ENCODE results near the gene NFILZ. TPM values are rescaled to one million over a fixed set of nuclear protein-coding genes. Genes with fewer than 3 reads are reported as not detected.
A peak's percentile ranks its signal among the peaks of the same experiment; 100 is the strongest.
"Not testable (repeated sequence)": the region's sequence is repeated elsewhere in the genome, so short reads cannot be mapped to it uniquely, and the experiment has no call there.

Gene NFILZ
- polyA plus RNA-seq, 3 donors from 2014 or later = not detected

DNA sequence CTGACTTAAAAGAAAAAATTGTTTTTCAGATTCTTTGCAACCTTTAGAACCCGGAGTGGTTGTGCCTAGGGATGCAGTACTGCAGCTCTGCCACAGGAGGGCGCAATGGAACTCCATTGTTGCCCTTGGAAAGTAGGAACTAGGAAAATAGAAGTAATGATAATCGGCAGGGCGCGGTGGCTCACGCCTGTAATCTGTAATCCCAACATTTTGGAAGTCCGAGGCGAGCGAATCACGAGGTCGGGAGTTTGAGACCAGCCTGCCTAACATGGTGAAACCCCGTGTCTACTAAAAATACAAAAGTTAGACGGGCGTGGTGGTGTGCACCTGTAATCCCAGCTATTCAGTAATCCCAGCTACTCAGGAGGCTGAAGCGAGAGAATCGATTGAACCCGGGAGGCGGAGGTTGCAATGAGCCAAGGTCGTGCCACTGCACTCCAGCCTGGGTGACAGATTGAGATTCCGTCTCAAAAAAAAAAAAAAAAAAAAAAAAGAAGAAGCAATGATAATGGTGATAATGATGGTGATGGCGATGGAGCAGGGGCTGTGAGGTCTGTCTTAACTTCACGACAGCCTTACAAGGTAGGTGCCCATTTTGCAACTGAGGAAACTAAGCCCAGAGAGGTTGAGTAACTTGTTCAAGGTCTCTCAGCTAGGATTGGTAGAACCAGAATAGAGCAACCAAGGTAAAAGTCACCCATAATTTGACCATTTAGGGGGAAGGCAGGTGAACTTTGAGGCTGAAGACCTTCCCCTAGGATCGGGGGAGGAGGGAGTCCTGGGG, 14.4 kb upstream of the NFILZ start:
- Mint-ChIP-seq H3K4me3 (peak overlapping the region; percentile 23 to 72 (median 46)), H3K4me1 (peaks cover 42 to 46% of the 10 kb centered on the region in 2 donors), H3K27me3 (ENCODE audit: low read depth in 3 of 3) (peaks cover 12 to 21% (median 12%) of the 10 kb centered on the region in 3 donors), H3K36me3 (no peaks in the 10 kb centered on the region), H3K27ac (peak overlapping the region in 5 of 6 donors; percentile 51 to 91 (median 88)), H3K9me3 (no peaks in the 10 kb centered on the region)
- peak; percentile 61 to 67 (median 65) for DNase-seq

DNA sequence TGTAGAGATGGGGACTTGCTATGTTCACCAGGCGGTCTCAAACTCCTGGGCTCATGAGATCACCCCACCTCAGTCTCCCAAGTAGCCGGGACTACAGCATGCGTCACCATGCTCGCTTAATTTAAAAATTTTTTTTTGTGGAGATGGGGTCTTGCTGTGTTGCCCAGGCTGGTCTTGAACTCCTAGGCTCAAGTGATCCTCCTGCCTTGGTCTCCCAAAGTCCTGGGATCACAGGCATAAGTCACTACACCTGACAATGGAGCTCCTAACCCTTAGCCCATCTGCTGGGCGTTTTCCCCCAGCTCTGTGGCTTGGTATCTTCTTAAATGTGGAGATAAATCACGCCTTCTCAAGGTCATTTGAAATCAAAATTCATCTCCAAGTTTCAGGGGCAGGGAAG, 13.6 kb upstream of the NFILZ start:
- peaks cover 7 to 17% (median 11%) of the 10 kb centered on the region in 3 donors for H3K27me3 Mint-ChIP-seq (ENCODE audit: low read depth in 3 of 3)
- H3K27ac Mint-ChIP-seq = peak overlapping the region in 1 of 6 donors; percentile 24
- no peak overlapping the region for H3K4me3 Mint-ChIP-seq
- no peak for DNase-seq
- no peaks in the 10 kb centered on the region for H3K36me3 Mint-ChIP-seq
- H3K9me3 Mint-ChIP-seq = no peaks in the 10 kb centered on the region
- peaks cover 36 to 39% of the 10 kb centered on the region in 2 donors for H3K4me1 Mint-ChIP-seq

DNA sequence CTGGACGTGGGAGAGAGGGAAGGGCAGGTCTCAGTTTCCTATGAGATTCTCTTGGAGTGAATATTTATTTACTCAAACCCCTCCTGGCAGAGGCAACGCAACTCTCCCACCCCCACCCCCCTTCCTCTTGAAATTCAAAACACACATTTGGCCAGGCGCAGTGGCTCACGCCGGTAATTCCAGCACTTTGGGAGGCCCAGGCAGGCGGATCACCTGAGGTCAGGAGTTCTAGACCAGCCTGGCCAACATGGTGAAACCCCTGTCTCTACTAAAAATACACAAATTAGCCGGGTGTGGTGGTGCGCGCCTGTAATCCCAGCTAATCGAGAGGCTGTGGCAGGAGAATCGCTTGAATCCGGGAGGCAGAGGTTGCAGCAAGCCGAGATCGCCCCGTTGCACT, 13.1 kb upstream of the NFILZ start:
- H3K9me3 Mint-ChIP-seq, DNase-seq, H3K4me3 Mint-ChIP-seq, H3K36me3 Mint-ChIP-seq: not testable (repeated sequence)
- Mint-ChIP-seq H3K27me3 (ENCODE audit: low read depth in 3 of 3) (peaks cover 9 to 15% (median 10%) of the 10 kb centered on the region in 3 donors), H3K4me1 (peaks cover 32 to 35% of the 10 kb centered on the region in 2 donors), H3K27ac (peak overlapping the region in 1 of 6 donors; percentile 24)

DNA sequence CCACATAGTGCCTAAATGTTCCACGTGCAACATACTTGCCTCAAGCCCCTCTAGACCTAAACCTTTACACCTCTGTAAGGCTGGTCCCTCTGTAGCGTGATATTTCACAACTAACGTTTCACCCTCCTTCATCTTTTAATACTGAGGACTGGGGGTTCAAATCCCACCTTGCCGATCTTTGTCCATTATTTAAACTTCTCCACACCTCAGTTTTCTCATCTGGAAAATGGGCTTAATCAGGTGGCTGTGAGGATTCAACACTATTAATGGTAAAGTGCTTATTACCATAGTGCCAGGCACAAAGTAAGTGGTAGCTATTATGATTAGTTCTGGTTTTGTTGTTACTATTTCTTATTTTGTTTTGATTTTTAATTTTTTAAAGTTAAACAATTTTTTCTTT, 12.4 kb upstream of the NFILZ start:
- H3K27ac Mint-ChIP-seq = peak overlapping the region in 1 of 6 donors; percentile 64
- H3K36me3 Mint-ChIP-seq = no peaks in the 10 kb centered on the region
- no peak for DNase-seq
- H3K4me3 Mint-ChIP-seq = no peak overlapping the region
- peaks cover 25 to 28% of the 10 kb centered on the region in 2 donors for H3K4me1 Mint-ChIP-seq
- H3K9me3 Mint-ChIP-seq = no peaks in the 10 kb centered on the region
- H3K27me3 Mint-ChIP-seq (ENCODE audit: low read depth in 3 of 3) = peaks cover 7 to 13% (median 7%) of the 10 kb centered on the region in 3 donors

DNA sequence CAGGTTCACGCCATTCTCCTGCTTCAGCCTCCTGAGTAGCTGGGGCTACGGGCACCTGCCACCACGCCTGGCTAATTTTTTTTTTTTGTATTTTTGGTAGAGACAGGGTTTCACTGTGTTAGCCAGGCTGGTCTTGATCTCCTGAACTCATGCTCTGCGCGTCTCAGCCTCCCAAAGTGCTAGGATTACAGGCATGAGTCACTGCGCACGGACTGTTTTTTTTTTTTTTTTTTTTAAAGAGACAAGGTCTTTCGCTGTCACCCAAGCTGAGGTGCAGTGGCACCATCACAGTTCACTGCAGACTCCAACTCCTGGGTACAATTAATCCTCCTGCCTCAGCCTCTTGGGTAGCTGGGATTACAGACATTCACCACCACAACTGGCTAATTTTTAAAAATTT, 11.7 kb upstream of the NFILZ start:
- Mint-ChIP-seq H3K36me3 (no peaks in the 10 kb centered on the region), H3K27ac (no peak overlapping the region), H3K27me3 (ENCODE audit: low read depth in 3 of 3) (peaks cover 7 to 11% (median 7%) of the 10 kb centered on the region in 3 donors), H3K4me3 (no peak overlapping the region), H3K9me3 (no peaks in the 10 kb centered on the region), H3K4me1 (peaks cover 19 to 23% of the 10 kb centered on the region in 2 donors)
- no peak for DNase-seq

DNA sequence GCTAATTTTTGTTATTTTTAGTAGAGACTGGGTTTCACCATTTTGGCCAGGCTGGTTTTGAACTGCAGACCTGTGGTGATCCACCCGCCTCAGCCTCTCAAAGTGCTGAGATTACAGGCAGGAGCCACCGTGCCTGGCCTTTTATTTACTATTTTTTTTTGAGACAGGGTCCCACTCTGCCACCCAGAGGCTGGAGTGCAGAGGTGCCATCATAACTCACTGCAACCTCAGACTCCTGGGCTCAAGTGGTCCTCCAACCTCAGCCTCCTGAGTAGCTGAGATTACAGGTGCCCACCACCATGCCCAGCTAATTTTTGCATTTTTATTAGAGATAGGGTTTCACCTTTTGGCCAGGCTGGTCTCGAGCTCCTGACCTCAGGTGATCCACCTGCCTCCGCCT, 7.5 kb upstream of the NFILZ start:
- not testable (repeated sequence) for H3K36me3 Mint-ChIP-seq, H3K4me3 Mint-ChIP-seq, H3K4me1 Mint-ChIP-seq, H3K9me3 Mint-ChIP-seq
- peak; percentile 31 to 34 (median 31) for DNase-seq
- peak overlapping the region in 4 of 6 donors; percentile 64 to 86 (median 79) for H3K27ac Mint-ChIP-seq
- peaks cover 2 to 16% (median 9%) of the 10 kb centered on the region in 3 donors for H3K27me3 Mint-ChIP-seq (ENCODE audit: low read depth in 3 of 3)

DNA sequence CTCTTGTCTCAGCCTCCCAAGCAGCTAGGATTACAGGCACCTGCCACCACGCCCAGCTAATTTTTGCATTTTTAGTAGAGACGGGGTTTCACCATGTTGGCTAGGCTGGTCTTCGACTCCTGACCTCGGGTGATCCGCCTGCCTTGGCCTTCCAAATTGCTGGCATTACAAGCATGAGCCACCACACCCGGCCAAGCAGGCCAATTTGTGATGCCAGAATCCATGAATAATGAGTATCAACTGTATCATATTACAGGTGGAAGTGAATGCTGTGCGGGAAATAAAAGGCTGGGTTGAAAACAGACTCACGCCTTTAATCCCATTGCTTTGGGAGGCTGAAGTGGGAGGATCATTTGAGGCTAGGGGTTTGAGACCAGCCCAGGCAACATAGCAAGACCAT, 3.6 kb upstream of the NFILZ start:
- no peak overlapping the region for H3K4me3 Mint-ChIP-seq
- H3K4me1 Mint-ChIP-seq = peaks cover 3 to 7% of the 10 kb centered on the region in 2 donors
- peaks cover 6 to 10% (median 9%) of the 10 kb centered on the region in 3 donors for H3K27me3 Mint-ChIP-seq (ENCODE audit: low read depth in 3 of 3)
- no peak for DNase-seq
- H3K9me3 Mint-ChIP-seq = no peaks in the 10 kb centered on the region
- H3K27ac Mint-ChIP-seq = no peak overlapping the region
- no peaks in the 10 kb centered on the region for H3K36me3 Mint-ChIP-seq

DNA sequence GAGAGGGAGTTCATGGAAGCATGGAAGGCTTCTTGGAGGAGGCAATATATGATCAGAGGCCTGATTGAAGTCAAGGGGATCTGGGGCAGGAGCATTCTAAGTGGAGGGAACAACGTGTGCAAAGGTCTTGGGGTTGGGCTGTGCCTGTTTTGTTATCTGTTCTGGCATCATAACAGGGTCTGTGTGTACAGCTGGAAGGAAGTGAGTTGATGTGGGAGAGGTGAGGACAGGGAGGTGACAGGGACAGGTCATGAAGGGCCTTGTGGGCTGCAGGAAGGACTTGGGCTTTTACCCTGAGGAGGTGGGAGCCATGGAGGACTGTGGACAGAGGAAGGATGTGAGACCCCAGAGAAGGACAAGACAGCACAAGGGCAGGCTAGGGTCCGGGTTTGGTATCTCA, 1.2 kb upstream of the NFILZ start:
- H3K27ac Mint-ChIP-seq = peak overlapping the region in 3 of 6 donors; percentile 9 to 81 (median 15)
- H3K4me3 Mint-ChIP-seq = no peak overlapping the region
- H3K4me1 Mint-ChIP-seq = peaks cover 2 to 7% of the 10 kb centered on the region in 2 donors
- H3K27me3 Mint-ChIP-seq (ENCODE audit: low read depth in 3 of 3) = peaks cover 4 to 7% (median 7%) of the 10 kb centered on the region in 3 donors
- no peak for DNase-seq
- H3K9me3 Mint-ChIP-seq = no peaks in the 10 kb centered on the region
- no peaks in the 10 kb centered on the region for H3K36me3 Mint-ChIP-seq

DNA sequence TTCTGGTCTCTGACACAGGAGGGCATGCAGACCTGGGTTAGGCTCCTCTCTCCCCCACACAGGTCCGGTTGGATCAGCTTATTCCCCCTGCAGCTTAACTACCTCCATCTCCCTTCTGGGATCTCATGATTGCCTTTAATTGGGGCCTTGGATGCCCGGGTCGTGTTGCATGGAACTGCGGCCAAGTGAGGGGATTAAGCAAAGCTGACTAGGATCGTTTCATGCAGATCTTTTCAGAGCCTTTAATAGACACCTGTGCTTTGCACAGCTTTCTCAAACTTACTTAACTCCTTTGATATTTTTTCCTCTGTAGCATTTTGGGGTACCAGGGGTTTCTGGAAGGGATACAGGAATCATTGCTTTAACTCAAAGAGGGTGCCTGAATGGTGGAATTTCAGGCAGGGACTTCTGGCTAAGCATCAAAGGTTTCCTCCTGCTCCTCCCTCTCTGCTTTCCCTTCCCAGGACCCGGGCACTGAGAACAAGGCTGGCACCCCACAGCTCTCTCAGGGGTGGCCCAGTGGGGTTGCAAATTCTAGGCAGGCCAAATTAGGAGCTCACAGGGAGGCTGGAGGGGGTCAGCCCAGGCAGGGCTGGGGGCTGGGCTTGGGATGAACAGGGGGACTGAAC, 477 bp downstream of the NFILZ start:
- Mint-ChIP-seq H3K4me1 (peaks cover 4 to 7% of the 10 kb centered on the region in 2 donors), H3K9me3 (no peaks in the 10 kb centered on the region), H3K4me3 (no peak overlapping the region), H3K27ac (peak overlapping the region in 2 of 6 donors; percentile 11 to 12), H3K27me3 (ENCODE audit: low read depth in 3 of 3) (peaks cover 2 to 7% (median 4%) of the 10 kb centered on the region in 3 donors), H3K36me3 (no peaks in the 10 kb centered on the region)
- DNase-seq = no peak

DNA sequence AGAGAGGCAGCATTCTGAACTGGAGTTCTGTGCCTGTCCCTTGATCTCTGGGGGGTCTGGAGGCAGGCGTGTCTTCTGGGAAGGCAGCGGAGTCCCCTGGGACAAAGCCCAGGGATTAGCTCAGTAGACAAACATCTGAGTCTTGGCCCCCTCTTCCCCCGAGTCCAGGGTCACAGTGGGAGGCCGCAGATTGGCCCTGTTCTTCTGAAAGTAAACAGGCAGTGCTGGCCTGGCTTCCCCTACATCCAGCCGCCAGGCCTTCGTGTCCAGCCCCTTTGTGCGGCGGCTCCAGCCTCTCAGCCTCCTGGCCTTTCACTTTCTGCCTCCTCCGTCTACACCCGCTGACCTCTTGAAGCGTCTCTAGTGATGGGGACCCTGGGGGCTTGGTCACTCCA, 989 bp downstream of the NFILZ start:
- no peak overlapping the region for H3K4me3 Mint-ChIP-seq
- H3K27ac Mint-ChIP-seq = peak overlapping the region in 1 of 6 donors; percentile 72
- H3K9me3 Mint-ChIP-seq = no peaks in the 10 kb centered on the region
- peaks cover 4 to 7% of the 10 kb centered on the region in 2 donors for H3K4me1 Mint-ChIP-seq
- no peak for DNase-seq
- H3K36me3 Mint-ChIP-seq = no peaks in the 10 kb centered on the region
- peaks cover 2 to 7% (median 4%) of the 10 kb centered on the region in 3 donors for H3K27me3 Mint-ChIP-seq (ENCODE audit: low read depth in 3 of 3)

DNA sequence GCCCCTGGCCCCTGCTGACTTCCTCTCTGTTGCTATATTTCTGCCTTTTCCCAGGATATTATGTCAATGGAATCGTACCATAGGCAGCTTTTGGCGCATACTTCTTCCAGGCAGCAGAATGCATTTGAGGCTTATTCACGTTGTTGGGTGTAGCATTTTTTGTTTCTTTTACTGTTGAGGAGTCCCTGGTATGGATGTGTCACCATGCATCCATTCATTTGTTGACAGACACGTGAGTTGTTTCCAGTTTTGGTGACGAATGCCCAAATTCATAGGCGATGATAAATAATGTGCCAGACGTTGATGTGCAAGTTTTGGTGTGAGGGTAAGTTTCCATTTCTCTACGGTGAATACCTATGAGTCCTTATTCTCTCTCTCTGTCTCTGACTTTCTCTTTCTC, 5.0 kb downstream of the NFILZ start:
- H3K4me3 Mint-ChIP-seq = no peak overlapping the region
- peaks cover 0 to 7% of the 10 kb centered on the region in 2 donors for H3K4me1 Mint-ChIP-seq
- H3K27me3 Mint-ChIP-seq (ENCODE audit: low read depth in 3 of 3) = peaks cover 5 to 8% (median 6%) of the 10 kb centered on the region in 3 donors
- no peaks in the 10 kb centered on the region for H3K36me3 Mint-ChIP-seq
- H3K9me3 Mint-ChIP-seq = no peaks in the 10 kb centered on the region
- H3K27ac Mint-ChIP-seq = no peak overlapping the region
- DNase-seq = no peak

DNA sequence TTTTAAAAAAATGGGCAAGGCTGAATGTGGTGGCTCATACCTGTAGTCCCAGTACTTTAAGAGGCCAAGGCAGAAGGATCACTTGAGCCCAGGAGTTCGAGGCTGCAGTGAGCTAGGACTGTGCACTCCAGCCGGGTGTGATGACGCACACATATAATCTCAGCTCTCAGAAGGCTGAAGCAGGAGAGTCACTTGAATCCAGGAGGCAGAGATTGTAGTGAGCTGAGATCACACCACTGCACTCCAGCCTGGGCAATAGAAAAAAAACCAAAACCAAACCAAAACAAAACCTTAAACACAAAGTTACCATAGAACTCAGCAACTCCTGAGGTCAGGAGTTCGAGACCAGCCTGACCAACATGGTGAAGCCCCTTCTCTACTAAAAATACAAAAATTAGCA, 6.6 kb downstream of the NFILZ start:
- H3K36me3 Mint-ChIP-seq; H3K27me3 Mint-ChIP-seq (ENCODE audit: low read depth in 3 of 3); H3K4me3 Mint-ChIP-seq; DNase-seq; H3K27ac Mint-ChIP-seq; H3K9me3 Mint-ChIP-seq: not testable (repeated sequence)
- peaks cover 4 to 11% of the 10 kb centered on the region in 2 donors for H3K4me1 Mint-ChIP-seq

DNA sequence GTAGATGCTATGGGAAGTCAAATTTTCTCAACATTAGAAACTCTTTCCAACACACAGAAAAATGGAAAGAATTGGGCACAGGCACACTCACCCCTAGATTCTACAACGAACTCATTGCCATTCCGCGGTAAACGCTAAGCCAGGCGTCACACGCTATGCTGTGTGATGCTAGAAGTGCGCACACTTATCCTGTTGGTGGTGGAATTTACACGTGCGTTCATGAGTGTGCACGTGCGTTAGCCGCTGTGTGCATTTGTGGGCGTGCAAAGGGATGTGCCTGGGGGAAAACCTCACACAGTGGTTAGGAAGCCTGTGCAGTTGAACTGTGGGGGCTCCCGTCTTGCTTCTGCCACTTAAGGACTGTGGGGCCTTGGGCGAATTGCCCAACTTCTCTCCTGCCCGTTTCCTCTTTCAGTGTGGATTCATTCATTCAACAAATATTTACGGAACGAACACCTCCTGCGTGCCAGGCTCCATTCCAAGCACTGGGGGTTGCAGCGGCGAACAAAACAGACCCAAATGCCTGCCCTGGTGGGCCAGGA, 7.7 kb downstream of the NFILZ start:
- H3K4me1 Mint-ChIP-seq = peaks cover 9 to 11% of the 10 kb centered on the region in 2 donors
- DNase-seq = no peak
- H3K27me3 Mint-ChIP-seq (ENCODE audit: low read depth in 3 of 3) = peaks cover 6 to 10% (median 9%) of the 10 kb centered on the region in 3 donors
- no peak overlapping the region for H3K4me3 Mint-ChIP-seq
- H3K9me3 Mint-ChIP-seq = no peaks in the 10 kb centered on the region
- H3K27ac Mint-ChIP-seq = peak overlapping the region in 2 of 6 donors; percentile 34 to 60
- no peaks in the 10 kb centered on the region for H3K36me3 Mint-ChIP-seq

DNA sequence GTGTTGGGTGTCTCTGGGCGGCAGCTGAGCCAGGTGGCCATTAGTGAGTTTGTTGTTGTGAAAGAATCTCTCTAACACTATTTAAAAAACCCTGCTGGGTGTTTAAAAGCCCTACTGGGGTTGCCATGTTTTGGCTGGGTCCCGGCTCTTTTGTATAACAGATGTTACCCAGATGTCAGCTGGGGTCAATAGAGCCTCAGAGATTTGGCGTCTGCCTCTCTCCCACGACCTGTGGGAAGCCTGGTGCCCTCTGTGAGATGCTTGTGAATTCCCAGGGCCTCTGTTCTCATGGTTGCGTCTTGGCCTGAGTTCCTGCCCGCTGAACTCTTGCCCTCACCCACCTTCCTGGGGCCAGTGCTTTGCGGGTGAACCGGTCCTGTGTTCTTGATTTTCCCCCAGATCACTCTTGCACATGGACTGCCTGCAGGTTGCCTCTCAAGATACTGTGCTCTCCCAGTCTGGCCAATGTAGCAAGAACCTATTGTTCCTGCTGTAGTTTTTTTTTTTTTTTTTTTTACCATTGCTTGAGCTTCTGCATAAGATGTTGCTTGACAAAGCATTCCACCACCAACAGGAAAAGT, 9.5 kb downstream of the NFILZ start:
- peaks cover 9 to 11% of the 10 kb centered on the region in 2 donors for H3K4me1 Mint-ChIP-seq
- no peak for DNase-seq
- no peaks in the 10 kb centered on the region for H3K9me3 Mint-ChIP-seq
- H3K4me3 Mint-ChIP-seq = no peak overlapping the region
- no peak overlapping the region for H3K27ac Mint-ChIP-seq
- H3K27me3 Mint-ChIP-seq (ENCODE audit: low read depth in 3 of 3) = peaks cover 9 to 12% (median 9%) of the 10 kb centered on the region in 3 donors
- H3K36me3 Mint-ChIP-seq = no peaks in the 10 kb centered on the region

All from immature natural killer cell (primary cell).